CD4-positive, alpha-beta T cell (primary cell): ENCODE data around the gene CLPSL2. TPM values are rescaled to one million over a fixed set of nuclear protein-coding genes. Genes with fewer than 3 reads are reported as not detected.

Source experiments
- ATAC-seq: fragments of 200-7000 bp; cut with Tn5 transposase; one replicate; pipeline ENCODE4 v1.10.0; 2022; ENCODE audit warnings: mild to moderate bottlenecking; ENCODE audit not compliant: poor library complexity
- CTCF ChIA-PET: fragments of 350-600 bp; sonication (Branson Sonifier 250); formaldehyde crosslinking; loops from one replicate; lab custom pipeline; 2021; ENCODE audit warnings: antibody characterized with exemption, inconsistent platforms; lab: Charles Lee
- POLR2A ChIA-PET: fragments of 350-600 bp; sonication (Branson Sonifier 250); formaldehyde crosslinking; loops from one replicate; lab custom pipeline; 2021; ENCODE audit warnings: antibody characterized with exemption, inconsistent platforms; lab: Charles Lee
- DNase-seq, 14 experiments: peaks; one replicate each; pipeline ENCODE4 v3.0.0-alpha.2; 2013 to 2020; ENCODE audit warnings: mixed read lengths in 2 of 14
- H3K27ac ChIP-seq, 2 donors: one replicate each; pipeline versions ENCODE4 v1.5.1 to v1.7.0; 2013; ENCODE audit warnings: low read length in 2 of 2, low read depth in 1 of 2, mild to moderate bottlenecking in 1 of 2
- H3K27me3 ChIP-seq, 2 experiments: 1 replicate in 1 of 2; 2 replicates in 1 of 2; pipeline versions ENCODE4 v1.6.1 to v1.7.0; 2013; ENCODE audit warnings: low read length in 2 of 2, control low read depth in 1 of 2, mild to moderate bottlenecking in 1 of 2, moderate library complexity in 1 of 2; ENCODE audit not compliant: insufficient read depth in 2 of 2, control insufficient read depth in 1 of 2
- H3K36me3 ChIP-seq: one replicate; pipeline ENCODE4 v1.6.1; 2013; ENCODE audit warnings: low read length, control low read depth; ENCODE audit not compliant: insufficient read depth
- H3K4me1 ChIP-seq: one replicate; pipeline ENCODE4 v1.6.1; 2013; ENCODE audit warnings: low read length, control low read depth; ENCODE audit not compliant: insufficient read depth
- H3K4me3 ChIP-seq: one replicate; pipeline ENCODE4 v1.5.1; 2013; ENCODE audit warnings: mild to moderate bottlenecking, low read length, moderate library complexity
- H3K9me3 ChIP-seq, 2 experiments: 1 replicate in 1 of 2; 2 replicates in 1 of 2; pipeline versions ENCODE4 v1.6.1 to v1.7.0; 2013; ENCODE audit warnings: low read length in 2 of 2, mild to moderate bottlenecking in 2 of 2, control low read depth in 1 of 2, moderate library complexity in 1 of 2; ENCODE audit not compliant: control insufficient read depth in 1 of 2, insufficient read depth in 1 of 2
- H3K27ac Mint-ChIP-seq: one replicate; pipeline ENCODE4 v1.8.0; 2020; ENCODE audit warnings: mixed read lengths
- H3K27me3 Mint-ChIP-seq: one replicate; pipeline ENCODE4 v1.8.0; 2021; ENCODE audit warnings: mixed read lengths
- H3K36me3 Mint-ChIP-seq: one replicate; pipeline ENCODE4 v1.8.0; 2021; ENCODE audit warnings: low read depth, mixed read lengths
- H3K4me1 Mint-ChIP-seq: one replicate; pipeline ENCODE4 v1.8.0; 2021; ENCODE audit warnings: low read depth, mixed read lengths
- H3K4me3 Mint-ChIP-seq: one replicate; pipeline ENCODE4 v1.8.0; 2020; ENCODE audit warnings: mild to moderate bottlenecking, mixed read lengths
- H3K9me3 Mint-ChIP-seq: one replicate; pipeline ENCODE4 v1.8.0; 2020; ENCODE audit warnings: mixed read lengths
- intact Hi-C, 2 experiments: fragments of 100-400 bp; cut with DNase I in 1 of 2; cut with micrococcal nuclease in 1 of 2; formaldehyde crosslinking; loops; one replicate each; pipeline versions ENCODE4 v1.15.1 to v1.9.0; 2023 to 2025; cut with DNase I, micrococcal nuclease
- total RNA-seq, 174 experiments: library from RNA in 2 of 174; stranded (reverse) in 2 of 174; gene quantifications; one replicate each; pipeline ENCODE4 v1.2.3 and lab custom pipeline; 2021 to 2026
- TF ChIP-seq, protein P1 (sequence below): fragments of 200-600 bp; IDR thresholded peaks from one replicate; pipeline ENCODE4 v1.8.0; 2022; ENCODE audit warnings: antibody characterized with exemption, mild to moderate bottlenecking

CLPSL2 gene
- total RNA-seq, 2 experiments from 2014 or later = not detected

DNA sequence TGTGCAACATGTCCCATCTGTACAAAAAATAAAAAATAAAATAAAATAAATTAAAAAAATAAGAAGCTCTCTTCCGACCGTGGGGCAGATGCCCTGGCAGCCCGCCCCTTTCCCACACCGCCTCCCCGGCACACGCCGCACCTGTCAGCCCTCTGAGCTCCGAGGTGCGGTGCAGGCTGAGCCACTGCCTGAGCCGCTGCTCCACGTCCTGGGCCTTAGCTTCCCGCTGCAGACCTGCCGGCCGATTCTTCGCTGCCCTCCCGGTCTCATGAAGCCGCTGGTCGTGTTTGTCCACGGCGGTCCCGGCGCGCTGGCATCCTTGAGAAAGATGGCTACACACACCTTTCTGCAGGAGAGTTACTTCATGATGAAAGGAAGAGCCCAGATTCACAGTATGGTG, 10.7 kb upstream of the CLPSL2 start:
- H3K36me3 Mint-ChIP-seq = no peaks in the 10 kb centered on the region
- Histone ChIP-seq H3K36me3 (no peaks in the 10 kb centered on the region), H3K4me1 (no peaks in the 10 kb centered on the region), H3K9me3 (no peaks in the 10 kb centered on the region), H3K27me3 (peaks cover 6 to 34% of the 10 kb centered on the region in 2 experiments), H3K27ac (no peak overlapping the region), H3K4me3 (no peak overlapping the region)
- no peak overlapping the region for H3K27ac Mint-ChIP-seq
- H3K4me3 Mint-ChIP-seq = no peak overlapping the region
- intact Hi-C loops = no loop called here
- no peaks in the 10 kb centered on the region for H3K9me3 Mint-ChIP-seq
- peaks cover 12% of the 10 kb centered on the region for H3K4me1 Mint-ChIP-seq
- CTCF ChIA-PET = no interaction called here
- TF ChIP-seq, protein P1, sequence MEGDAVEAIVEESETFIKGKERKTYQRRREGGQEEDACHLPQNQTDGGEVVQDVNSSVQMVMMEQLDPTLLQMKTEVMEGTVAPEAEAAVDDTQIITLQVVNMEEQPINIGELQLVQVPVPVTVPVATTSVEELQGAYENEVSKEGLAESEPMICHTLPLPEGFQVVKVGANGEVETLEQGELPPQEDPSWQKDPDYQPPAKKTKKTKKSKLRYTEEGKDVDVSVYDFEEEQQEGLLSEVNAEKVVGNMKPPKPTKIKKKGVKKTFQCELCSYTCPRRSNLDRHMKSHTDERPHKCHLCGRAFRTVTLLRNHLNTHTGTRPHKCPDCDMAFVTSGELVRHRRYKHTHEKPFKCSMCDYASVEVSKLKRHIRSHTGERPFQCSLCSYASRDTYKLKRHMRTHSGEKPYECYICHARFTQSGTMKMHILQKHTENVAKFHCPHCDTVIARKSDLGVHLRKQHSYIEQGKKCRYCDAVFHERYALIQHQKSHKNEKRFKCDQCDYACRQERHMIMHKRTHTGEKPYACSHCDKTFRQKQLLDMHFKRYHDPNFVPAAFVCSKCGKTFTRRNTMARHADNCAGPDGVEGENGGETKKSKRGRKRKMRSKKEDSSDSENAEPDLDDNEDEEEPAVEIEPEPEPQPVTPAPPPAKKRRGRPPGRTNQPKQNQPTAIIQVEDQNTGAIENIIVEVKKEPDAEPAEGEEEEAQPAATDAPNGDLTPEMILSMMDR = no peak
- no peak for ATAC-seq
- DNase-seq = no peak
- POLR2A ChIA-PET = no interaction called here
- peaks cover 35% of the 10 kb centered on the region for H3K27me3 Mint-ChIP-seq

DNA sequence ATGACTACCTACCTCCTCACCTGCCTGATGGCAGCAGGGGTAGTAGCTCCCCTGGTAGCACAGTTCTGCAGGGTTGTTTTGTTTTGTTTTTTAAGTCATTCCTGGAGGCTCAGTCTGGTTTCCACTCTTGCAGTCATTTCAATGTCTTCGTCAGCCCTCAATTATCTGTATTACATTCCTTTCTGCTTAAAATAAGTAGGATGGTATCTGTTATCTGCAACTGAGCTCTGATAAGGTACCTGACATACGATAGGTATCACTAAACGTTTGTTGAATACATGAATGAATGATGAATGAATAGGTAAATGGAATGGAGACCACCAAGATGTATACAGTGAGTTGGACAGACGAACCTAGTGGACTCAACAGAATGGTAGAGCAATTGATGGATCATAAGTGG, 7.2 kb upstream of the CLPSL2 start:
- H3K27ac Mint-ChIP-seq = no peak overlapping the region
- POLR2A ChIA-PET = no interaction called here
- H3K36me3 Mint-ChIP-seq = no peaks in the 10 kb centered on the region
- H3K9me3 ChIP-seq = no peaks in the 10 kb centered on the region
- ATAC-seq (no peak), DNase-seq (no peak)
- intact Hi-C loops = no loop called here
- no peak overlapping the region for H3K4me3 Mint-ChIP-seq
- no peaks in the 10 kb centered on the region for H3K9me3 Mint-ChIP-seq
- no peaks in the 10 kb centered on the region for H3K36me3 ChIP-seq
- TF ChIP-seq, protein P1 = no peak
- H3K4me1 Mint-ChIP-seq = peaks cover 3% of the 10 kb centered on the region
- peaks cover 9% of the 10 kb centered on the region for H3K27me3 Mint-ChIP-seq
- no peak overlapping the region for H3K27ac ChIP-seq
- H3K4me3 ChIP-seq = no peak overlapping the region
- peaks cover 4 to 6% of the 10 kb centered on the region in 2 experiments for H3K27me3 ChIP-seq
- no peaks in the 10 kb centered on the region for H3K4me1 ChIP-seq
- CTCF ChIA-PET = no interaction called here

DNA sequence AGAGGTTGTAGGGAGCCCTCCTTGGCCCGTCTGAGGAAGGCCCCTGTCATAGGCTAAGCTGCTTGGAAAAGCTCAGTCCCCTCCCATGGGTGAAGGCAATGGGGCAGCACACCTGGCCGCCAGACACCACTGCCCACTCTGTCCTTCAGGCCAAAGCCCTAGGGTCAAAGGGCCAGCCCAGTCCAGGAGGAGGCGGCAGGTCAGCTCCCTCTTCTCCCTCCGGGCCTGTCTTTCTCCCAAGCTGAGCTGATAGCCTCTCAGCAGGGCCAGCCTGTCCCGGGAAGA, 5.1 kb upstream of the CLPSL2 start:
- CTCF ChIA-PET = no interaction called here
- DNase-seq (no peak), ATAC-seq (no peak)
- POLR2A ChIA-PET = no interaction called here
- no peak overlapping the region for H3K4me3 ChIP-seq
- TF ChIP-seq, protein P1 = no peak
- intact Hi-C loops = no loop called here
- Mint-ChIP-seq H3K9me3 (no peaks in the 10 kb centered on the region), H3K4me1 (no peaks in the 10 kb centered on the region), H3K36me3 (no peaks in the 10 kb centered on the region), H3K27ac (no peak overlapping the region), H3K4me3 (no peak overlapping the region), H3K27me3 (peaks cover 23% of the 10 kb centered on the region)
- no peaks in the 10 kb centered on the region for H3K4me1 ChIP-seq
- H3K27ac ChIP-seq = no peak overlapping the region
- no peaks in the 10 kb centered on the region for H3K36me3 ChIP-seq
- no peaks in the 10 kb centered on the region for H3K9me3 ChIP-seq
- peaks cover 8 to 18% of the 10 kb centered on the region in 2 experiments for H3K27me3 ChIP-seq
